SH-SY5Y (cell line): ENCODE measurements around the gene TLE6.

Experiments used
- GATA2 ChIP-seq: IDR thresholded peaks from 2 replicates; pipeline ENCODE4 v1.6.1; 2011; ENCODE audit warnings: mild to moderate bottlenecking, low read depth, low read length
- GATA3 ChIP-seq: IDR thresholded peaks from 2 replicates; pipeline ENCODE4 v1.6.1; 2011; ENCODE audit warnings: low read depth, mild to moderate bottlenecking, low read length, moderate library complexity

- TF ChIP-seq GATA2 = no peak
- TF ChIP-seq GATA3 = no peak
These were observed 9.4 kb upstream of the TLE6 start for GRCh38 chr19:2967972-2968371.
